K562 (cell line): ENCODE results near the gene MPL. TPM values are rescaled to one million over a fixed set of nuclear protein-coding genes. Genes with fewer than 3 reads are reported as not detected.

Experiments
- ATAC-seq: fragments of 200-7000 bp; cut with Tn5 transposase; 3 replicates; pipeline ENCODE4 v1.9.1; 2020; ENCODE audit warnings: moderate library complexity
- Bru-seq: library from RNA; stranded (reverse); fragments of 400-500 nt; gene quantifications from one replicate; lab custom pipeline; 2021; lab: Mats Ljungman, UMichigan
- BruChase-seq, 2 experiments: library from RNA; stranded (reverse); fragments of 400-500 nt; gene quantifications; one replicate each; lab custom pipeline; 2021; lab: Mats Ljungman, UMichigan
- BruUV-seq: library from RNA; stranded (reverse); fragments of 400-500 nt; replicated peaks from 2 replicates; lab custom pipeline; 2021; lab: Mats Ljungman, UMichigan
- CTCF ChIA-PET: fragments of 300-600 bp; formaldehyde crosslinking; extraction: SDS; loops from one replicate; lab custom pipeline; 2021; ENCODE audit warnings: low intra/inter-chr PET ratio; lab: Yijun Ruan, JAX
- POLR2A ChIA-PET: fragments of 300-600, 350-650 bp; sonication (Branson Sonifier 250); formaldehyde crosslinking; extraction: SDS; loops from one replicate; lab custom pipeline; 2021; ENCODE audit warnings: antibody characterized with exemption, inconsistent platforms; lab: Yijun Ruan, JAX
- DNase-seq, 4 experiments: peaks; one replicate each; pipeline versions ENCODE4 v3.0.0 to v3.0.0-alpha.2; 2011 to 2018; ENCODE audit warnings: low spot score in 3 of 4, mixed read lengths in 3 of 4; ENCODE audit errors: extremely low read depth in 1 of 4
- FAIRE-seq: peaks from 2 replicates; lab custom pipeline; 2011; peaks lifted over from hg19 to GRCh38; lab: Jason Lieb, UNC
- H2AFZ ChIP-seq: 2 replicates; pipeline ENCODE4 v1.6.0; 2011; ENCODE audit warnings: low read depth, low read length, control low read depth, inconsistent platforms
- H3K27ac ChIP-seq: fragments of 200-600 bp; 3 replicates; pipeline ENCODE4 v1.8.0; 2011; ENCODE audit warnings: low read depth, mild to moderate bottlenecking, control low read depth, inconsistent platforms, low read length, moderate library complexity, mixed read lengths; ENCODE audit errors: extremely low read depth
- H3K27me3 ChIP-seq, 2 experiments: fragments of 300-600 bp in 1 of 2; 2 replicates in 1 of 2; 3 replicates in 1 of 2; pipeline versions ENCODE4 v1.6.0 to v1.8.0; 2011; ENCODE audit warnings: inconsistent platforms in 2 of 2, low read length in 2 of 2, mild to moderate bottlenecking in 1 of 2, mixed read lengths in 1 of 2, moderate library complexity in 1 of 2; ENCODE audit not compliant: control insufficient read depth in 2 of 2, insufficient read depth in 2 of 2
- H3K36me3 ChIP-seq: fragments of 300-600 bp; 3 replicates; pipeline ENCODE4 v1.8.0; 2011; ENCODE audit warnings: mild to moderate bottlenecking, low read length, inconsistent platforms; ENCODE audit not compliant: control insufficient read depth, insufficient read depth
- H3K4me1 ChIP-seq, 2 experiments: fragments of 200-600 bp in 1 of 2; replicated peaks in 1 of 2; 2 replicates in 1 of 2; 3 replicates in 1 of 2; pipeline versions ENCODE4 v1.5.1 to v1.8.0; 2011; ENCODE audit warnings: inconsistent platforms in 2 of 2, low read length in 2 of 2, mild to moderate bottlenecking in 1 of 2, mixed read lengths in 1 of 2, moderate library complexity in 1 of 2; ENCODE audit not compliant: control insufficient read depth in 2 of 2, insufficient read depth in 2 of 2
- H3K4me2 ChIP-seq: 2 replicates; pipeline ENCODE4 v1.6.1; 2011; ENCODE audit warnings: low read length, control low read depth, inconsistent platforms, mixed read lengths; ENCODE audit not compliant: insufficient read depth
- H3K4me3 ChIP-seq: fragments of 200-600 bp; sonication (generic), shearing (Covaris generic); 2 replicates; pipeline ENCODE4 v1.5.1; 2016; ENCODE audit warnings: control low read depth, inconsistent platforms
- H3K79me2 ChIP-seq: fragments of 200-600 bp; 3 replicates; pipeline ENCODE4 v1.8.0; 2011; ENCODE audit warnings: low read length, inconsistent platforms; ENCODE audit not compliant: control insufficient read depth, insufficient read depth
- H3K9ac ChIP-seq, 2 experiments: 2 replicates each; pipeline versions ENCODE4 v1.6.0 to v1.6.1; 2011; ENCODE audit warnings: low read depth in 2 of 2, low read length in 2 of 2, control low read depth in 1 of 2, inconsistent platforms in 1 of 2, mild to moderate bottlenecking in 1 of 2, mixed read lengths in 1 of 2; ENCODE audit not compliant: insufficient read depth in 1 of 2
- H3K9me1 ChIP-seq: one replicate; pipeline ENCODE4 v1.6.0; 2011; ENCODE audit warnings: inconsistent platforms, mild to moderate bottlenecking, low read length, moderate library complexity; ENCODE audit not compliant: control insufficient read depth, insufficient read depth
- H3K9me3 ChIP-seq: replicated peaks from 2 replicates; pipeline ENCODE4 v1.5.1; 2011; ENCODE audit warnings: low read depth, low read length, inconsistent platforms; ENCODE audit not compliant: control insufficient read depth, insufficient read depth
- H4K20me1 ChIP-seq: replicated peaks from 2 replicates; pipeline ENCODE4 v1.6.1; 2011; ENCODE audit warnings: low read length, inconsistent platforms, mixed read lengths; ENCODE audit not compliant: control insufficient read depth, insufficient read depth
- BRCA1 ChIP-seq, 2 experiments: fragments of 450-650 bp in 1 of 2; sonication (generic) in 1 of 2; formaldehyde crosslinking in 1 of 2; IDR thresholded peaks; 2 replicates each; pipeline versions ENCODE4 v1.5.0 to v1.6.1; 2017 to 2020; ENCODE audit warnings: mild to moderate bottlenecking in 1 of 2, missing genetic modification reagents in 1 of 2
- CBX5 ChIP-seq: IDR thresholded peaks from 2 replicates; pipeline ENCODE4 v1.6.1; 2014; ENCODE audit warnings: low read depth, borderline replicate concordance
- E4F1 ChIP-seq: fragments of 250-450 bp; sonication (Bioruptor Pico); IDR thresholded peaks from 2 replicates; pipeline ENCODE4 v1.5.0; 2021; ENCODE audit warnings: mild to moderate bottlenecking, borderline replicate concordance
- GATAD2B ChIP-seq: fragments of 450-650 bp; IDR thresholded peaks from 2 replicates; pipeline ENCODE4 v1.6.1; 2017; ENCODE audit warnings: mild to moderate bottlenecking, borderline replicate concordance
- GTF2F1 ChIP-seq: IDR thresholded peaks from 2 replicates; pipeline ENCODE4 v1.6.1; 2011; ENCODE audit warnings: low read depth, low read length, improper control_type of control experiment
- HEY1 ChIP-seq: fragments of 250-450 bp; sonication (Bioruptor Pico); IDR thresholded peaks from 2 replicates; pipeline ENCODE4 v1.5.0; 2020; ENCODE audit warnings: mild to moderate bottlenecking, moderate library complexity, borderline replicate concordance
- HOXB6 ChIP-seq: fragments of 250-450 bp; sonication (Bioruptor Pico); IDR thresholded peaks from 2 replicates; pipeline ENCODE4 v1.5.1; 2022; ENCODE audit warnings: mild to moderate bottlenecking, borderline replicate concordance
- LARP7 ChIP-seq: fragments of 450-650 bp; IDR thresholded peaks from 2 replicates; pipeline ENCODE4 v1.6.1; 2016
- NCOA6 ChIP-seq: fragments of 450-650 bp; IDR thresholded peaks from 2 replicates; pipeline ENCODE4 v1.6.1; 2017; ENCODE audit warnings: mild to moderate bottlenecking
- RAD51 ChIP-seq: fragments of 450-650 bp; IDR thresholded peaks from 2 replicates; pipeline ENCODE4 v1.7.1; 2016; ENCODE audit warnings: low read depth, mild to moderate bottlenecking, borderline replicate concordance
- SOX6 ChIP-seq: fragments of 450-650 bp; IDR thresholded peaks from 2 replicates; pipeline ENCODE4 v1.6.1; 2014; ENCODE audit warnings: mild to moderate bottlenecking
- SRSF3 ChIP-seq: fragments of 200-400 bp; formaldehyde crosslinking; IDR thresholded peaks from 2 replicates; pipeline ENCODE4 v1.6.1; 2016; ENCODE audit warnings: mild to moderate bottlenecking, low read length, moderate library complexity; ENCODE audit not compliant: insufficient read depth
- USF2 ChIP-seq: sonication (generic); formaldehyde crosslinking; IDR thresholded peaks from 2 replicates; pipeline ENCODE4 v1.5.0; 2020; ENCODE audit warnings: missing genetic modification reagents
- ZBTB43 ChIP-seq: sonication (generic); formaldehyde crosslinking; IDR thresholded peaks from 2 replicates; pipeline ENCODE4 v1.8.0; 2023; ENCODE audit warnings: mild to moderate bottlenecking, missing genetic modification reagents
- ZNF384 ChIP-seq: IDR thresholded peaks from 2 replicates; pipeline ENCODE4 v1.6.1; 2012; ENCODE audit warnings: low read depth, low read length, improper control_type of control experiment
- WGBS: fragments of 100-300 bp; shearing (Covaris generic); methylation state at CpG from one replicate; pipeline ENCODE4 v1.1.6; 2016; ENCODE audit warnings: low coverage, mixed read lengths; ENCODE audit not compliant: insufficient coverage; ENCODE audit errors: missing lambda C conversion rate; 5-methylcytosine and 5-hydroxymethylcytosine counted together
- in situ Hi-C: fragments of 300-500 bp; cut with MboI; formaldehyde crosslinking; loops from 4 replicates; pipeline ENCODE4 v1.15.0; 2018; ENCODE audit warnings: inconsistent platforms, mixed read lengths
- intact Hi-C: fragments of 100-400 bp; cut with micrococcal nuclease; formaldehyde crosslinking; loops from 2 replicates; pipeline ENCODE4 v1.14.2; 2022
- long read RNA-seq, 3 experiments: library from polyadenylated mRNA in 2 of 3; library from RNA in 1 of 3; unstranded in 2 of 3; stranded (forward) in 1 of 3; transcript quantifications; one replicate each; pipeline ENCODE4 v2.0.0, GENCODE V29; 2019 to 2022
- polyA minus RNA-seq, 3 experiments: library from RNA; depleted of rRNA, polyadenylated mRNA; stranded (reverse); fragments of >200 nt; gene quantifications; 2 replicates each; pipeline ENCODE4 v1.2.3, GENCODE V29; 2011
- polyA plus RNA-seq, 8 experiments: library from polyadenylated mRNA; depleted of rRNA in 4 of 8; stranded (reverse) in 5 of 8; unstranded in 3 of 8; fragments of >200 nt; fragmentation: Nextera tagmentation in 2 of 8; fragmentation: Illumina TruSeq in 1 of 8; extraction: Ambion mirVana in 2 of 8; extraction: Trizol in 1 of 8; gene quantifications; 2 replicates each; pipeline versions ENCODE4 v1.2.1 to v1.2.3, GENCODE V29; 2011 to 2014; ENCODE audit warnings: inconsistent platforms in 1 of 8, missing spikeins in 1 of 8
- total RNA-seq, 7 experiments: library from RNA; depleted of rRNA in 6 of 7; stranded (reverse); fragments of >200 nt in 6 of 7; fragmentation: Illumina TruSeq in 2 of 7; extraction: Trizol in 2 of 7; gene quantifications; 2 replicates each; pipeline versions ENCODE4 v1.2.1 to v1.2.3, GENCODE V29; 2011 to 2021; ENCODE audit warnings: low replicate concordance in 1 of 7
- TF ChIP-seq, protein P1 (sequence below): fragments of 250-450 bp; sonication (Bioruptor Pico); IDR thresholded peaks from 2 replicates; pipeline ENCODE4 v1.8.0; 2022; ENCODE audit warnings: moderate library complexity, mild to moderate bottlenecking, inconsistent platforms

The MPL gene
- total RNA-seq (2011; cell fraction: chromatin; rRNA removed; ENCODE audit: low replicate concordance): not detected in 2 replicates
- not detected in 2 replicates for total RNA-seq (2011; cell fraction: nucleolus; rRNA removed)
- not detected in 2 replicates for total RNA-seq (2011; cell fraction: nucleoplasm; rRNA removed)
- total RNA-seq (2014; rRNA removed) (not detected in 2 replicates), total RNA-seq (2014; rRNA removed; fragmentation: Illumina TruSeq; extraction: Trizol) (not detected in 2 replicates), total RNA-seq (2015; rRNA removed; fragmentation: Illumina TruSeq; extraction: Trizol) (not detected in 2 replicates), total RNA-seq (2021) (not detected in 2 replicates), polyA plus RNA-seq (2011; rRNA removed) (not detected in 2 replicates), polyA plus RNA-seq (2014; fragmentation: Illumina TruSeq; extraction: Trizol) (not detected in 2 replicates), polyA plus RNA-seq (2014; fragmentation: Nextera tagmentation; extraction: Ambion mirVana) (not detected), polyA plus RNA-seq (2014; rRNA removed) (not detected in 2 replicates), polyA minus RNA-seq (2011; rRNA and poly(A)+ RNA removed) (not detected in 2 replicates), Bru-seq, nascent RNA (not detected), BruChase-seq, experiment 1, labeled RNA remaining after a 2-hour chase (not detected), BruChase-seq, experiment 2, labeled RNA remaining after a 6-hour chase (not detected)
- polyA plus RNA-seq (2011; cell fraction: cytosol; rRNA removed): not detected in 2 replicates
- not detected in 2 replicates for polyA plus RNA-seq (2011; cell fraction: nucleus; rRNA removed)
- not detected in 2 replicates for polyA plus RNA-seq (2012)
- not detected in 2 replicates for polyA minus RNA-seq (2011; cell fraction: cytosol; rRNA and poly(A)+ RNA removed)
- not detected in 2 replicates for polyA minus RNA-seq (2011; cell fraction: nucleus; rRNA and poly(A)+ RNA removed)
- long read RNA-seq, experiment 1: 0 reads
- long read RNA-seq, experiment 2: 0 reads
- long read RNA-seq, experiment 3: 0 reads

GRCh38 chr1:43337588-43337987 is at the start of gene MPL:
MPL (plus strand) TSS chr1:43337818; CDS start chr1:43337849, 31 bp downstream.
- no peak for ATAC-seq
- H3K79me2 ChIP-seq: no peaks in the 10 kb centered on the region
- no peaks in the 10 kb centered on the region; a peak in 2 of 5 replicates for H3K4me1 ChIP-seq
- no peak within 1 kb of the TSS for H3K4me2 ChIP-seq
- no peaks in the 10 kb centered on the region for H3K36me3 ChIP-seq
- ChIA-PET CTCF (no interaction called here), POLR2A (no interaction called here)
- H4K20me1 ChIP-seq: no peaks in the 10 kb centered on the region; the same call in 1 of the 2 replicates
- no TSS peak for BruUV-seq
- peaks cover 8 to 21% of the 10 kb centered on the region in 2 experiments; a peak in 4 of 5 replicates for H3K27me3 ChIP-seq
- H3K9me1 ChIP-seq: no peaks in the 10 kb centered on the region
- H2AFZ ChIP-seq: no peak within 1 kb of the TSS
- DNase-seq: no peak
- in situ Hi-C loops: no loop called here
- no peak within 1 kb of the TSS for H3K4me3 ChIP-seq
- intact Hi-C loops: no loop called here
- no peak for FAIRE-seq
- no peaks in the 10 kb centered on the region for H3K9me3 ChIP-seq
- WGBS: 18% methylated on average over 3 of the region's 3 CpGs
- no peak within 1 kb of the TSS; a peak in 1 of 4 replicates for H3K9ac ChIP-seq
- no peak within 1 kb of the TSS for H3K27ac ChIP-seq
- no peak for TF ChIP-seq CBX5
- TF ChIP-seq NCOA6: no peak
- no peak for TF ChIP-seq E4F1 (CRISPR knock-in tag)
- no peak for TF ChIP-seq LARP7
- TF ChIP-seq BRCA1 (IDR thresholded peaks at IDR 0.05): no peak
- no peak for TF ChIP-seq BRCA1 (CRISPR knock-in tag; IDR thresholded peaks at IDR 0.05)
- no peak for TF ChIP-seq GTF2F1
- no peak for TF ChIP-seq SOX6
- TF ChIP-seq GATAD2B: no peak
- no peak for TF ChIP-seq HEY1 (CRISPR knock-in tag)
- TF ChIP-seq SRSF3: no peak
- no peak for TF ChIP-seq ZNF384
- TF ChIP-seq HOXB6: no peak
- no peak for TF ChIP-seq ZBTB43 (CRISPR knock-in tag)
- TF ChIP-seq USF2 (CRISPR knock-in tag): no peak
- no peak for TF ChIP-seq RAD51
- TF ChIP-seq, protein P1, sequence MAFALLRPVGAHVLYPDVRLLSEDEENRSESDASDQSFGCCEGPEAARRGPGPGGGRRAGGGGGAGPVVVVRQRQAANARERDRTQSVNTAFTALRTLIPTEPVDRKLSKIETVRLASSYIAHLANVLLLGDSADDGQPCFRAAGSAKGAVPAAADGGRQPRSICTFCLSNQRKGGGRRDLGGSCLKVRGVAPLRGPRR: no peak
